ENCODE measurements around the gene CMSS1.
"Not testable (repeated sequence)": the region's sequence is repeated elsewhere in the genome, so short reads cannot be mapped to it uniquely, and the experiment has no call there.

CMSS1 gene

DNA sequence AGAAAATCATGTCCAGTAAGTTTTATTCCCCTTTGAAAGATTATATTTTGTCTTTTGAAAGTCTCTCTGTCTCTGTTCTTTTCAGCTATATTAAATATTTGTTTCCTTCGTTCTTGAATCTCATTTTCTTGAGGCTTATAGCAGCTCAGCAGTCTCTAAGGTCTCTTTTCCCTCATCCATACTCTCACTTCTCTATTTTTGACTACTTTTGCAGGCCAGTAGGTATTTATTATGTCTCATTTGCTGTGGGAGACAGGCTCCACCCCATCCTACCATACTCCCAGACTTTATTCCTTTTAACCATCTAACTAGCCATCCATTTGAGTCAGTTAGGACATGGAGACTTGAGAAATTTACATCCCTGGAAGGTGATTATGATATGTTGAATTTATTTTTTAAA, 225.6 kb downstream of the CMSS1 start:
- no peak for DNase-seq (ENCODE audit: extremely low read depth in 1 of 2, low read depth in 1 of 2)

GRCh38 chr3:100044369-100044768, 226.7 kb downstream of the CMSS1 start:
- DNase-seq (ENCODE audit: extremely low read depth in 1 of 2, low read depth in 1 of 2) = no peak

DNA sequence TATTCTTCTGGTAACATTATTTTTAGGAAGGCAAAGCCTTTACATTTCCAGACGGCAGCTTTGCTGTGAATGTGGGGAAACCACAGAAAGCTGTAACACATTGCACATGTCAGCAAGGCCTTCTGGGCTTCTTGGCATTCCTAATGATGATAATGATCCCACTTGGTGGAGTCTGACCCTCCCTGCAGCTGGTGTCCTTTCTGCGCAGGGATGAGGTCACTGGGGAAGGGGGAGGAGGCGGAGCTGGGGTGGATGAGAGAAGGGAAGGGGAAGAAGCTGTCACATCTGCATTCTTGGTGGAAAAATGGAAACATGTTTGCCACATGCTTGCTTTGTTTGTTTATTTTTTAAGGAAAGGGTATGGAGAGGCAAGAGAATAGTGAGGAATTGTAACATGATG, 228.0 kb downstream of the CMSS1 start:
- DNase-seq (ENCODE audit: extremely low read depth in 1 of 2, low read depth in 1 of 2) = no peak

GRCh38 chr3:100046986-100047385, 229.3 kb downstream of the CMSS1 start:
- DNase-seq (ENCODE audit: extremely low read depth in 1 of 2, low read depth in 1 of 2) = no peak

DNA sequence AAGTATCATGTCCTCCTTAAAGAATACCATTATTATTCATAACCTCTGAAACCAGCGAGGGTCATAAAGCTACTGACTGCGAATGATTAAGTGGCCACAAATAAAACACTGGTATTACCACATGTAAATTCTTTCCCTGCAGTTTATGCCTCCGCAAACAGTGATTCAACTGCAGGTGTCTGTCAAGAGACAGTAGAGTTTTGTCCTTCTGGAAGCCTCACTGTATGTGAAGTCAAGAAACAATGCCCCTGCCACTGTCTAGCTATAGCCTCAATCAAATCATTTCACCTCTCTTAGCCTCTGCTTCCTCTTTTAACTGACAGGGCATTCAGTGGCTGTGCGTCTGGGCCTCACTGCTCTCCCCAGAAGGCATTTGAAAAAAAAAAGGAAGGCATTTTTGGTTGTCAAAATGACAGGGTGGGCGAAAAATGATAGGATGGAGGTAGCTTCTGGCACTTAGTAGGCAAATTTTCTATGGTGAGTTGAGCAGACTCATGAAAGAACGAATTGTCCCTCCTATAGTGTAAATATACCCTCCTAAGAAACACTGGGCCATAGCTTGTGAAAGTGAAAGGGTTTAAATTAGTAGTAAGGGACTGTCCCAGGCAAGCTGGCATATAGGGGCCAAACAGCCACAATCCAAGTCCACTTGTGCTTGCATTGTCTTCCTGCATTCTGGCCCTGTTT, 229.9 kb downstream of the CMSS1 start:
- no peak for DNase-seq (ENCODE audit: extremely low read depth in 1 of 2, low read depth in 1 of 2)

DNA sequence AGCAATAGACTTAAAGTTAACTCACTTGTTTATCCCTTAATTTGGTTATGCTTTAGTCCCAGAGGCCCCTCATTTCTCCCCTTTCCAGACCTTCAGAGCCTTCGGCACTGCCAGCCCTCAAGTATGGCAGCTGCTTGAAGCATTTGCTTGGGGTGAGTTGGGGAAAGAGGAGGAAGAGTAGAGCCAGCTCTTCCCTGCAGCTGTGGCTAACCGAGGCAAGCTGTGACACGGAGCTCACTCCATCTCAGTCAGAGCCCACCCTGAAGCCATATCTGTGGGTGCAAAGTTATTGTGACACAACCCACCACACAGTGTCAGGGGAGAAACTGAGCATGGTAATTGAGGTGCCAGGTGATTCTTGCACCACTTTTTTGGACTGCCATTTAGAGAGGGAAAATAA, 230.6 kb downstream of the CMSS1 start:
- no peak for DNase-seq (ENCODE audit: extremely low read depth in 1 of 2, low read depth in 1 of 2)

GRCh38 chr3:100051513-100051912, 233.9 kb downstream of the CMSS1 start:
- DNase-seq (ENCODE audit: extremely low read depth in 1 of 2, low read depth in 1 of 2) = not testable (repeated sequence)

DNA sequence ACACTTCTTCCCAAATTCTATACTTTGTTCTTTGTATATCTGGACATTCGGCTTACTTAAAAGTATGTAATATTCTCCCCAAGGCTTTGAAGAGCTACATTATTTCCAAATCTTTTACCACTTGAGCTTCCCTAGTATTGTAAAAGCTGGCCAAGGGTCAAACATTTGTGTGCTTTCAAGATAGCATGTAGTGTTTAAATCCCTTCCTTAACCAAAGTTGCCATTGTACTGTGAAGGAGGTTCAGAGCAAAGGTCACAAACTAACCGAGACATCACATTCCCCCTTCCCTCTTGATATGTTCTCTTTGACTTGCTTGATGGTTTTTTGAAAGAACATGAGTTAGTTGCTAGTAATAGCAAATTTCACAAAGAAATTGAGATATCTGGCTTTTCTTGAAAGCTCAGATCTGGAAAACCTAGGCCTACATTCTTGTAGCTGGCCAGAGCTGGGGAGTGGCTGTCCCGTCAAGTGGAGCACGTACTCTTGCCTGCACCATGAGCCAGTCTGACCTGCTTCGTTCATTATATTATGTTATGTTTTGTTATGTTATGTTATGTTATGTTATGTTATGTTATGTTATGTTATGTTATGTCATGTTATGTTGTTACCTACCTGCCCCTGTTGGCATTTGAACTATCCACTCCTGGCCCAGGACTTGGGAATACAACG, 236.4 kb downstream of the CMSS1 start:
- no peak for DNase-seq (ENCODE audit: extremely low read depth in 1 of 2, low read depth in 1 of 2)

- no peak for DNase-seq (ENCODE audit: extremely low read depth in 1 of 2, low read depth in 1 of 2)
These were observed 240.3 kb downstream of the CMSS1 start for GRCh38 chr3:100057716-100058575.

- no peak for DNase-seq (ENCODE audit: extremely low read depth in 1 of 2, low read depth in 1 of 2)
These were observed 241.8 kb downstream of the CMSS1 start for GRCh38 chr3:100059472-100059871.

- DNase-seq (ENCODE audit: extremely low read depth in 1 of 2, low read depth in 1 of 2) = no peak
These were observed 243.2 kb downstream of the CMSS1 start for GRCh38 chr3:100060685-100061484.

GRCh38 chr3:100062665-100063064, 245.0 kb downstream of the CMSS1 start:
- no peak for DNase-seq (ENCODE audit: extremely low read depth in 1 of 2, low read depth in 1 of 2)

DNA sequence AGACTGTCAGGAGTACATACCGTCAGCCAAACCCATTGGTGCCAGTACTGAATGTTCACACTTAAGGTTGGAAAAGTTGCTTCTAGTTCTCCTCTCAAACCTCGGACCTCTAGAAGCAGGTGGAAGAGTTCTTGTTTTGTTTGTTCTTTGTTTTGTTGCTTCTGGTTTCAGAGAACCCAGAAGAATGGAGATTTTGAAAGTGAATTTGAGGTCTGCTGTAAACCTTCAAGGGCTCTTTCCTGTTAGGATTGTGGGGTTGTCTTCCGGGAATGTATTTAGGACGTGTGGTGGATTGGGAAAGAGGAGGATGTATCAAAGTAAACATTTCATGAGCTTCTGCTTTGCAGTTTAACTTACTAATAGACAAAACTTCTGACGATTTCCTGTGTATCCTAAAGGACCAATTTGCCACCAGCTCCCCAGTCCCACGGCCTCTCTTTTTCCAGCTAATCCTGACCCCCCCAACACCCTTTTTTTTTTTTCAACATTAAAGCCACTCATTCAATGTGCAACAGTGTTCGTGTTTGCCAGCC, 246.3 kb downstream of the CMSS1 start:
- DNase-seq (ENCODE audit: extremely low read depth in 1 of 2, low read depth in 1 of 2) = no peak

GRCh38 chr3:100067589-100067988, 249.9 kb downstream of the CMSS1 start:
- no peak for DNase-seq (ENCODE audit: extremely low read depth in 1 of 2, low read depth in 1 of 2)

DNA sequence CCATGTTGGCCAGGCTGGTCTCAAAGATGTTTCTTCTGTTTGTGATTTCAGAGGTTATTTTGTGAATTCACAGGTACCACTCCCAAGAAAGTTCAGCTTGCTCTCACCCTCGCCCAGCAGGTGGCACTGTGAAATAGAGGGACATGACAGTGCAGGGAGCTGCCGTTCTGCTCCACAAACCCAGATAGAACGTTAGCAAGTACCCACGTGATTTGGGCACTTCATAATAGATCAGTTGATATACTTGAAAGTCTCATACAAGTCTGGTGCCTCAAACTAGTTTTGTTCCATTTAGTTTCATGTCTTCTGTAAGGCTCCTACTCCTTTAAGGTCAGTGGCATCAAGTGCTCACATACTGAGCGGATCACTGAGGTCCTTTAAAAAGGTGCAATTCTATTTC, 251.2 kb downstream of the CMSS1 start:
- peak; percentile 46 to 65 for DNase-seq (ENCODE audit: extremely low read depth in 1 of 2, low read depth in 1 of 2)

GRCh38 chr3:100069472-100069871, 251.8 kb downstream of the CMSS1 start:
- no peak for DNase-seq (ENCODE audit: extremely low read depth in 1 of 2, low read depth in 1 of 2)

DNA sequence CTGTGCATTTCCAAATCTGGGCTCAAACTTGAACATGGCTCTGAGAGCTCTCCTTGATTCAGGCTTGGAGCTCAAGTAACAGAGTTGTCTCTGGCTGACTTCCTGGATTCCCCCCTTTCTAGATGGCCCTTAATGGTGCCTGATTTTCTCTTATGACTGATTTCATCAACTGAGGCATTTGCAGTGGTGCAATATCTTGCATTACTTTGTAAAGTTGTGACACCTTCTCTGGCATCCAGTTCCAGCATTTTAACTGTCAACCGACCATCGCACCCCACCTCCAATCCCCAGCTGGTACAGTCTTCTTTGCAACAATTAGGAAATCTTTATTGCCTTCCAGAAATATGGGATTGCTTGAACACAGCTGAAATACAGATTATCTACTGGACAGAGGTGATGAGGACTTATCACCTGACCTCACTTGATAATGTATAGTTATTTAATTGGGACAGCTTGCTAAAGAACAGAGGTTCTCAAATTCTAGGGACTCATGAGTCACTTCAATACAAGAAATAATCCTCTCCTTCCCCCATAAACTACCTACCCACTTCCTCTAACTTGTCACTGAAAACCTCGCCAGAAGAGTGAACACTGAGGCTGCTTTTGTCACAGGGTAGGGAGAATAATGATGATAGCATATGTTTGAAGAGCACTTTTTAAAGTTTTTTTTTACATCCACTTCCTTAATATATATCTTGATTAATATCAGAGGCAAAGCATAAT, 254.8 kb downstream of the CMSS1 start:
- DNase-seq (ENCODE audit: extremely low read depth in 1 of 2, low read depth in 1 of 2) = no peak

- no peak for DNase-seq (ENCODE audit: extremely low read depth in 1 of 2, low read depth in 1 of 2)
These were observed 255.5 kb downstream of the CMSS1 start for GRCh38 chr3:100073049-100073713.

DNA sequence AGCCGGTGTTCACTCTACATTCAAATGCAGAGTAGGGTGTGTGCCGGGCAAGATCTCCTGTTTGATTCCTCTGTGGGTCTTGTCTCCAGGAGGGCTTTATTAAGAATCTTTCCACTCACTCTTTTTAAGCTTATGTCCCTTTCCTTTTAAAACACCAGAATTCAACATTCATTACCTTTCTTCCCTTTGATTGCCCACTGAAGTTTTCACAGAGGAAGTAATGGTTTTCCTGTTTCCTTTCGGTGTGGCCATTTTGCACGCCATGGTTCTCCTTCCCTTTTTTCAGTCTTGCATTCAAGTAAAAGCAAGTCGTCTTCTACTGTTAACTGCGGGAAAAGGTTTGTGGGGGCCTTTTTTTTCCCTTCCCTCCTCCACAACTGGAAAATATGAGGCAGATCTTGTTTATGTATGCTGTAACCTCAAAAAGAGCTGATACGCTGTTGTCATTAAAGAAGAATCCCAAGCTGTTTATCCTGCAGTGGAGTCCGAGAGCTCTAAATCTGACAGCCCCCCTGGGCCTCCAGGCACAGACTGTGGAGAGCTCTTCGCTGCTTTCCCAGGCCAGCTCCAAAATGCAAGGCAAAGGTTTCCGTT, 256.1 kb downstream of the CMSS1 start:
- no peak for DNase-seq (ENCODE audit: extremely low read depth in 1 of 2, low read depth in 1 of 2)
